HG03520 (cell line): ENCODE results near the gene USP38.
"Not testable (repeated sequence)": the region's sequence is repeated elsewhere in the genome, so short reads cannot be mapped to it uniquely, and the experiment has no call there.

Experiments
- ATAC-seq: cut with Tn5 transposase; IDR thresholded peaks from one replicate; pipeline ENCODE4 v1.9.1; 2021; ENCODE audit warnings: mild to moderate bottlenecking, moderate library complexity; ENCODE audit not compliant: unreplicated experiment

USP38 gene

GRCh38 chr4:143257356-143257755 lies 72.6 kb downstream of the USP38 start:
- no peak for ATAC-seq

GRCh38 chr4:143260750-143261149 lies 76.0 kb downstream of the USP38 start:
- ATAC-seq: no peak

GRCh38 chr4:143262838-143263237 lies 78.1 kb downstream of the USP38 start:
- ATAC-seq: no peak

- ATAC-seq: not testable (repeated sequence)
Observed at GRCh38 chr4:143267690-143268089, 83.0 kb downstream of the USP38 start.

- no peak for ATAC-seq
Observed at GRCh38 chr4:143270256-143270838, 85.6 kb downstream of the USP38 start.
